Brain microvascular endothelial cell (primary cell): ENCODE measurements around the gene SLC26A3.

ENCODE experiments used
- DNase-seq: peaks from one replicate; pipeline ENCODE4 v3.0.0-alpha.2; 2020
- H3K27ac ChIP-seq: fragments of 250-450 bp; sonication (Bioruptor Pico); 2 replicates; pipeline ENCODE4 v1.5.1; 2020; ENCODE audit warnings: mild to moderate bottlenecking, moderate library complexity
- H3K27me3 ChIP-seq: fragments of 250-450 bp; sonication (Bioruptor Pico); replicated peaks from 2 replicates; pipeline ENCODE4 v1.5.1; 2020; ENCODE audit warnings: mild to moderate bottlenecking
- H3K36me3 ChIP-seq: fragments of 250-450 bp; sonication (Bioruptor Pico); replicated peaks from 2 replicates; pipeline ENCODE4 v1.5.1; 2020; ENCODE audit warnings: mild to moderate bottlenecking
- H3K4me3 ChIP-seq: 2 replicates; pipeline ENCODE4 v1.5.1; 2011; ENCODE audit warnings: low read depth, mild to moderate bottlenecking, control low read depth, low read length, moderate library complexity
- CTCF ChIP-seq: IDR thresholded peaks from 2 replicates; pipeline ENCODE4 v1.5.1; 2011; ENCODE audit warnings: low read depth, mild to moderate bottlenecking, moderate library complexity, low read length, control low read depth, inconsistent platforms; ENCODE audit errors: missing control alignments
- in situ Hi-C: cut with HindIII; loops from 2 replicates; pipeline ENCODE4 v1.10.0; 2017; ENCODE audit warnings: low sequenced_read_pairs, low pct_ligation_motif_present

SLC26A3 gene

GRCh38 chr7:107836237-107837144 is 33.5 kb upstream of the SLC26A3 start:
- no peak for TF ChIP-seq CTCF
- in situ Hi-C loops: no loop called here
- H3K36me3 ChIP-seq: no peaks in the 10 kb centered on the region
- no peak overlapping the region for H3K4me3 ChIP-seq
- no peak for DNase-seq
- no peak overlapping the region for H3K27ac ChIP-seq
- peaks cover 6% of the 10 kb centered on the region for H3K27me3 ChIP-seq

- H3K36me3 ChIP-seq: no peaks in the 10 kb centered on the region
- DNase-seq: no peak
- H3K27me3 ChIP-seq: peaks cover 6% of the 10 kb centered on the region
- TF ChIP-seq CTCF: no peak
- H3K4me3 ChIP-seq: no peak overlapping the region
- in situ Hi-C loops: no loop called here
- no peak overlapping the region for H3K27ac ChIP-seq
Observed at GRCh38 chr7:107834401-107834800, 31.4 kb upstream of the SLC26A3 start.

- Histone ChIP-seq H3K27ac (no peak overlapping the region), H3K36me3 (no peaks in the 10 kb centered on the region), H3K4me3 (no peak overlapping the region), H3K27me3 (peaks cover 6% of the 10 kb centered on the region)
- in situ Hi-C loops: no loop called here
- TF ChIP-seq CTCF: no peak
- no peak for DNase-seq
Observed at GRCh38 chr7:107833684-107834106, 30.7 kb upstream of the SLC26A3 start.

- Histone ChIP-seq H3K27me3 (peaks cover 2% of the 10 kb centered on the region), H3K27ac (no peak overlapping the region), H3K4me3 (no peak overlapping the region), H3K36me3 (no peaks in the 10 kb centered on the region)
- no peak for TF ChIP-seq CTCF
- in situ Hi-C loops: no loop called here
- DNase-seq: no peak
Observed at GRCh38 chr7:107830420-107830819, 27.4 kb upstream of the SLC26A3 start.

GRCh38 chr7:107828540-107828939 is 25.5 kb upstream of the SLC26A3 start:
- no peak for DNase-seq
- TF ChIP-seq CTCF: no peak
- H3K27ac ChIP-seq: no peak overlapping the region
- in situ Hi-C loops: no loop called here
- no peaks in the 10 kb centered on the region for H3K36me3 ChIP-seq
- peaks cover 2% of the 10 kb centered on the region for H3K27me3 ChIP-seq
- H3K4me3 ChIP-seq: no peak overlapping the region

GRCh38 chr7:107827501-107827900 is 24.5 kb upstream of the SLC26A3 start:
- in situ Hi-C loops: no loop called here
- TF ChIP-seq CTCF: no peak

More at GRCh38 chr7:107827501-107827900, 24.5 kb upstream of the SLC26A3 start:
- Histone ChIP-seq H3K27ac (no peak overlapping the region), H3K36me3 (no peaks in the 10 kb centered on the region), H3K27me3 (no peaks in the 10 kb centered on the region), H3K4me3 (no peak overlapping the region)
- no peak for DNase-seq
